ENCODE data around the gene CHSY1.
A peak's percentile ranks its signal among the peaks of the same experiment; 100 is the strongest.

Gene CHSY1

DNA sequence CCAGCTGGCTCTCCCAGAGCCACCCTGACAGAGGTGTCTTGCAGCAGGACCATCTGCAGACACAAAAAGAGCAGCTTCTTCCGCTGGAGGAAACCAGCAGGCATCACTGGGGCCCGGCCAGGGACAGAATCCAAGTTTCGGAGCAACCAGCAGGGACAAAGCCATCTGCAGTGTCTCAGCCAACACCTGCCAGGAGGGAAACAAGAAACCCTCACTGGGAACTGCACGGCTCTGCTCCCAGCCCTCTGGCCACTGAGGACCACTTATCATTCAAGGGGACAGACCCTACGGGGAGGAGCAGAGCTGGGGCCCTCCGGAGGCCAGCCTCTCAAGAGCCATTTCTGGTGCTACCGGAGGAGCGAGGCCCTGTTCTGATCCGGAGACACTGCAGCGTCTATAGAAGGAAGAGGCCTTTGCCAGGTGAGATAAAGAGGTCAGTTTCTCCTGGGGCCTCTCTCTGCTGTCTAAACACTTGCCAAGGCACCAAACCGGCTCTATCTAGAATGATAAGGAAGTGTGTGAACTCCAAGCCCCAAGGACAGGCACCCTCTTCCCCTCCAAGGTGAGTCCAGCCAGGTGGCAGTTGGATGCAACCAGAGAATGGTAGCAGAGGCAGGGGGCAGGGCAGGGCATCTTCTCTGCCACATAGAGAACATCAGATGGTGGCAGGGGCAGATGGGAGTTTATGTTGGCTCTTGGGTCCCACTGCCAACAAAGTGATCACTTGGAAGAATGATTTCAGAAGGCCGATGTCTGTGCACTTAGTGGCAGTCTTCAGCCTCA is 89.0 kb downstream of the CHSY1 start:
- H3K4me3 ChIP-seq (ENCODE audit: low read depth in 1 of 2, low read length in 1 of 2) = no peak overlapping the region
- peak overlapping the region; percentile 21 for H3K27ac ChIP-seq
- TF ChIP-seq, protein P1, sequence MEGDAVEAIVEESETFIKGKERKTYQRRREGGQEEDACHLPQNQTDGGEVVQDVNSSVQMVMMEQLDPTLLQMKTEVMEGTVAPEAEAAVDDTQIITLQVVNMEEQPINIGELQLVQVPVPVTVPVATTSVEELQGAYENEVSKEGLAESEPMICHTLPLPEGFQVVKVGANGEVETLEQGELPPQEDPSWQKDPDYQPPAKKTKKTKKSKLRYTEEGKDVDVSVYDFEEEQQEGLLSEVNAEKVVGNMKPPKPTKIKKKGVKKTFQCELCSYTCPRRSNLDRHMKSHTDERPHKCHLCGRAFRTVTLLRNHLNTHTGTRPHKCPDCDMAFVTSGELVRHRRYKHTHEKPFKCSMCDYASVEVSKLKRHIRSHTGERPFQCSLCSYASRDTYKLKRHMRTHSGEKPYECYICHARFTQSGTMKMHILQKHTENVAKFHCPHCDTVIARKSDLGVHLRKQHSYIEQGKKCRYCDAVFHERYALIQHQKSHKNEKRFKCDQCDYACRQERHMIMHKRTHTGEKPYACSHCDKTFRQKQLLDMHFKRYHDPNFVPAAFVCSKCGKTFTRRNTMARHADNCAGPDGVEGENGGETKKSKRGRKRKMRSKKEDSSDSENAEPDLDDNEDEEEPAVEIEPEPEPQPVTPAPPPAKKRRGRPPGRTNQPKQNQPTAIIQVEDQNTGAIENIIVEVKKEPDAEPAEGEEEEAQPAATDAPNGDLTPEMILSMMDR (IDR thresholded peaks at IDR 0.05) = no peak
- H3K9me3 ChIP-seq = no peaks in the 10 kb centered on the region
- no peaks in the 10 kb centered on the region for H3K27me3 ChIP-seq
- H3K4me1 ChIP-seq (ENCODE audit: control insufficient read depth in 1 of 2, insufficient read depth in 1 of 2, low read depth in 1 of 2, low read length in 1 of 2) = peaks cover 30 to 36% of the 10 kb centered on the region in 2 experiments
- H3K36me3 ChIP-seq = no peaks in the 10 kb centered on the region

DNA sequence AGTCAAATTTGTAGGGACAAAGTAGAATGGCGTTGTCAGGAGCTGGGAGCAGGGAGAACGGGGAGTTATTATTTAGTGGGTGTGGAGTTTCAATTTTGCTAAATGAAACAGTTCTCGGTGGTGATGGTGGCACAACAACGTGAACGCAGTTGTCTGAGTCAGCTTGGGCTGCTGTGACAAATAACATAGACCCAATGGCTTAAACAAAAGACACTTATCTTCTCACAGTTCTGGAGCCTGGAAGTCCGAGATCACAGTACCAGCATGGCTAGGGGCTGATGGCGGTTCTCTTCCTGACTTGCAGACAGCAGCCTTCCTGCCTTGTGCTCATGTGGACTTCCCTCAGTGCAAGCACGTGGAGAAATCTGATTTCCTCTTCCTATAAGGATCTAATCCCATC is 90.2 kb downstream of the CHSY1 start:
- Histone ChIP-seq H3K27me3 (no peaks in the 10 kb centered on the region), H3K36me3 (no peaks in the 10 kb centered on the region), H3K27ac (no peak overlapping the region), H3K4me3 (ENCODE audit: low read depth in 1 of 2, low read length in 1 of 2) (no peak overlapping the region), H3K9me3 (no peaks in the 10 kb centered on the region), H3K4me1 (ENCODE audit: control insufficient read depth in 1 of 2, insufficient read depth in 1 of 2, low read depth in 1 of 2, low read length in 1 of 2) (peaks cover 18 to 23% of the 10 kb centered on the region in 2 experiments)
- TF ChIP-seq, protein P1 (IDR thresholded peaks at IDR 0.05) = no peak

DNA sequence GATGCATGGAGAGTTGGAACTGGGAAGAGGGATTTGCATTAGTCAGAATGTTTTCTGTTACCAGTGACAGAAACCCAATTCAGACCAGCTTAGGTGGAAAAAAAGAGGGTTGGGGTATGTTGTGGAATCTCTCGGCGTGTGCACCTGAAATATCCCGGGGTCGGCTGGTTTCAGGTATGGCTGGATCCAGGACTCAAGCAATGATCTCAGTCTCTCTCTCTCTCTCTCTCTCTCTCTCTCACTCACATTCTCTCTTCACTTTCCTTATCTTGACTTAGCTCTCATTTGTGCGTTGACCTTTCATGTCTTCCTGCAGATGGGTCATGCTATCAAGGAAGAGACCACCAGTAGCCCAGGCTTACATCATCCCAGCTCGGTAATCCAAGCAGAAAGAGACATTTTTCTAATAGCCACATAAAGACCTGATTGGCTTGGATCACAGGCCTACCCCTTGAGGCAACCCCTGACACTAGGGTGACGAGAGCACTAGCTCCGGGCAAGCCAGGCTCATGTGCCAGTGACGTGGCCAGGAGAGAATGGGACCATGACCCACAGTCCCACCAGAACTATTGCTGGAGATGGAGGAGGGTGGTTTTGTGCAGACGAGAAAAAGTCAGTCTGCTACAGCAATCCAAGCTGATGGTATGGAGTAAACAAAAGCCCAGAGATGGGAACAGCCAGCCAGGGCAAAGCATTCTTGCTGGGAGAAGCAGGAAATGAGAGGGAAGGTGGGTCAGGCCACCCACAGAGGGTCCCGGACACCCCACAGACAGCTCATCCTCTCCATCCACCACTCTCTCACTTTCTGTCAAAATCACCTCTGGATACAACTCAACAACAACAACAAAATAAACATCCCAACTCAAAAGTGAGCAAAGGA is 91.7 kb downstream of the CHSY1 start:
- Histone ChIP-seq H3K4me1 (ENCODE audit: control insufficient read depth in 1 of 2, insufficient read depth in 1 of 2, low read depth in 1 of 2, low read length in 1 of 2) (peaks cover 11 to 18% of the 10 kb centered on the region in 2 experiments), H3K27me3 (no peaks in the 10 kb centered on the region), H3K4me3 (ENCODE audit: low read depth in 1 of 2, low read length in 1 of 2) (no peak overlapping the region), H3K36me3 (no peaks in the 10 kb centered on the region), H3K9me3 (no peaks in the 10 kb centered on the region), H3K27ac (no peak overlapping the region)
- TF ChIP-seq, protein P1 (IDR thresholded peaks at IDR 0.05) = no peak

DNA sequence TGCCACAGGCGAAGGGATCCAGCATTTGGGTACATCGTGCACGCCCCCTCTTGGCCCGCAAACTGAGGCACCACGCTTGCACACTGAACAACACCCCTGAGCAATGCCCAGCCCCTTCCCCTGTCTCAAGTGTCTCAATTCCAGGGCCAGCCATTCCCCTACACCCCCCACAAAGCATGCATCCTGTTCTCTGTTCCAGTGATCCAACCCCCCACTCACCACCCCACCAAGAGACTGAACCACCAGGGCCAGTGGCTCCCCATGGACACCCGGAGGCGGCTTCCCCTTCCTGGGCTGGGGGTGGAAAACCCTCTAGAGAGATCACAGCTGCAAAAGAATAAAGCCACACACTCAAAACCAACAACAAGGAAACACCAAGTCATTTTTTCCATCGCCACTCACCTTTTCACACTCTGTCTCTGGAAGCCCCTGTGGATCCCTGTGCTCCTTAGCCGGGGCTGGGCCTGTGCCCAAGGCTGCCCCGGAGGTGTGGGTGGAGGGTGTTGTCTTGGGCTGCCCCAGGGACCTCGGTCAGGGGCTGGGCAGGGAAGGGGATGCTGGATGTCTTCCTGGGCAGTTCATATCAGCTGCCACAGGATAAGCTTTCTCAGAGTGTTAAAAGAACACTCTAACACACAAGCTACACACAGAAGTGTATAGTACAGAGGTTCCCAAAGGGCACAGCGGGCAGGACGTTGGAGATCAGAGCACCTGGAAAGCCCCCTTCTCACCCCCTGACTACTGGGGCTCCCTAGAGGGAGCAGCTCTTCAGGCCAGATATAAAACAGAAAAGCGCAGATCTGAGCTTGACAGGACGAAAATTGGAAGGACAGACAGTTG is 92.5 kb downstream of the CHSY1 start:
- no peaks in the 10 kb centered on the region for H3K9me3 ChIP-seq
- H3K27ac ChIP-seq = no peak overlapping the region
- peaks cover 6 to 10% of the 10 kb centered on the region in 2 experiments for H3K4me1 ChIP-seq (ENCODE audit: control insufficient read depth in 1 of 2, insufficient read depth in 1 of 2, low read depth in 1 of 2, low read length in 1 of 2)
- TF ChIP-seq, protein P1 (IDR thresholded peaks at IDR 0.05) = no peak
- H3K4me3 ChIP-seq (ENCODE audit: low read depth in 1 of 2, low read length in 1 of 2) = no peak overlapping the region
- H3K27me3 ChIP-seq = no peaks in the 10 kb centered on the region
- no peaks in the 10 kb centered on the region for H3K36me3 ChIP-seq

All from neutrophil (primary cell).